Left ventricle myocardium inferior (tissue), 1 donor: ENCODE results near the gene SH3PXD2A. TPM values are rescaled to one million over a fixed set of nuclear protein-coding genes. Genes with fewer than 3 reads are reported as not detected.

Experiments used
- DNase-seq: peaks from one replicate; pipeline ENCODE4 v3.0.0-alpha.2; 2020
- H3K27ac ChIP-seq: fragments of 200-600 bp; replicated peaks from 2 replicates; pipeline ENCODE4 v1.8.0; 2021
- H3K27me3 ChIP-seq: fragments of 200-600 bp; 2 replicates; pipeline ENCODE4 v1.8.0; 2021; ENCODE audit warnings: low read depth
- H3K36me3 ChIP-seq: fragments of 200-600 bp; 2 replicates; pipeline ENCODE4 v1.8.0; 2021
- H3K4me1 ChIP-seq: fragments of 200-600 bp; 2 replicates; pipeline ENCODE4 v1.8.0; 2021
- H3K4me3 ChIP-seq: fragments of 200-600 bp; 2 replicates; pipeline ENCODE4 v1.8.0; 2021; ENCODE audit warnings: mild to moderate bottlenecking, moderate library complexity
- H3K9me3 ChIP-seq: fragments of 200-600 bp; replicated peaks from 2 replicates; pipeline ENCODE4 v1.8.0; 2021
- CTCF ChIP-seq: fragments of 200-600 bp; IDR thresholded peaks from 2 replicates; pipeline ENCODE4 v1.8.0; 2021; ENCODE audit warnings: antibody characterized with exemption, mild to moderate bottlenecking, borderline replicate concordance
- intact Hi-C: fragments of 100-400 bp; cut with micrococcal nuclease; formaldehyde crosslinking; loops from one replicate; pipeline ENCODE4 v1.11.0; 2022
- total RNA-seq: library from RNA; stranded (reverse); fragmentation: NEBNext Ultra II Directional; extraction: Animal tissue kit (Norgen Biotek cat#: 25700); gene quantifications from one replicate; pipeline ENCODE4 v1.2.1, GENCODE V29; 2021
- donor health status: DM: no; HTN: yes; CAD: no; lungs with severe emphysema.

The SH3PXD2A gene
- total RNA-seq, 1 donor from 2014 or later, result 34.4 TPM

- intact Hi-C loops, result no loop called here
- no peak overlapping the region for H3K27ac ChIP-seq
Observed at GRCh38 chr10:103605359-103606096, 249.8 kb downstream of the SH3PXD2A start.

GRCh38 chr10:103603382-103603781, 252.0 kb downstream of the SH3PXD2A start:
- intact Hi-C loops, result no loop called here
- Histone ChIP-seq H3K4me3 (no peak overlapping the region), H3K27ac (no peak overlapping the region), H3K27me3 (no peaks in the 10 kb centered on the region), H3K36me3 (peaks cover 37% of the 10 kb centered on the region), H3K4me1 (peaks cover 15% of the 10 kb centered on the region), H3K9me3 (no peaks in the 10 kb centered on the region)
- TF ChIP-seq CTCF, result no peak
- no peak for DNase-seq

More at GRCh38 chr10:103605359-103606096, 249.8 kb downstream of the SH3PXD2A start:
- Histone ChIP-seq H3K27me3 (no peaks in the 10 kb centered on the region), H3K4me1 (peaks cover 8% of the 10 kb centered on the region), H3K36me3 (peaks cover 49% of the 10 kb centered on the region), H3K4me3 (no peak overlapping the region), H3K9me3 (no peaks in the 10 kb centered on the region)
- TF ChIP-seq CTCF, result peak; percentile 84
- no peak for DNase-seq

- Histone ChIP-seq H3K9me3 (no peaks in the 10 kb centered on the region), H3K4me3 (no peak overlapping the region), H3K36me3 (peaks cover 37% of the 10 kb centered on the region), H3K27me3 (no peaks in the 10 kb centered on the region), H3K4me1 (peaks cover 20% of the 10 kb centered on the region), H3K27ac (no peak overlapping the region)
- intact Hi-C loops, result no loop called here
- no peak for TF ChIP-seq CTCF
- no peak for DNase-seq
Observed at GRCh38 chr10:103602852-103603155, 252.6 kb downstream of the SH3PXD2A start.

- Histone ChIP-seq H3K36me3 (peaks cover 37% of the 10 kb centered on the region), H3K4me3 (no peak overlapping the region), H3K27ac (no peak overlapping the region), H3K4me1 (peaks cover 23% of the 10 kb centered on the region), H3K9me3 (no peaks in the 10 kb centered on the region), H3K27me3 (no peaks in the 10 kb centered on the region)
- no peak for DNase-seq
- intact Hi-C loops, result no loop called here
- no peak for TF ChIP-seq CTCF
Observed at GRCh38 chr10:103602028-103602851, 253.1 kb downstream of the SH3PXD2A start.

GRCh38 chr10:103600956-103601569, 254.3 kb downstream of the SH3PXD2A start:
- Histone ChIP-seq H3K4me3 (no peak overlapping the region), H3K4me1 (peaks cover 30% of the 10 kb centered on the region)

More at GRCh38 chr10:103600956-103601569, 254.3 kb downstream of the SH3PXD2A start:
- Histone ChIP-seq H3K36me3 (peaks cover 37% of the 10 kb centered on the region), H3K9me3 (no peaks in the 10 kb centered on the region), H3K27me3 (no peaks in the 10 kb centered on the region), H3K27ac (no peak overlapping the region)
- intact Hi-C loops, result no loop called here
- DNase-seq, result no peak
- TF ChIP-seq CTCF, result no peak
